HFFc6 (cell line): ENCODE data around the gene CYP27B1. TPM values are rescaled to one million over a fixed set of nuclear protein-coding genes. Genes with fewer than 3 reads are reported as not detected.

Experiments used
- DNase-seq: peaks from one replicate; pipeline ENCODE4 v3.0.0-alpha.2; 2018
- H3K27ac Mint-ChIP-seq: 2 replicates; pipeline ENCODE4 v1.8.0; 2020; ENCODE audit warnings: mild to moderate bottlenecking, mixed read lengths
- H3K27me3 Mint-ChIP-seq: 2 replicates; pipeline ENCODE4 v1.8.0; 2021; ENCODE audit warnings: mild to moderate bottlenecking, moderate library complexity, mixed read lengths; ENCODE audit not compliant: insufficient read depth
- H3K36me3 Mint-ChIP-seq: 2 replicates; pipeline ENCODE4 v1.8.0; 2021; ENCODE audit warnings: low read depth, mixed read lengths
- H3K4me1 Mint-ChIP-seq: 2 replicates; pipeline ENCODE4 v1.8.0; 2020; ENCODE audit warnings: low read depth, mixed read lengths
- H3K4me3 Mint-ChIP-seq: 2 replicates; pipeline ENCODE4 v1.8.0; 2020; ENCODE audit warnings: mild to moderate bottlenecking, moderate library complexity, mixed read lengths
- H3K9me3 Mint-ChIP-seq: 2 replicates; pipeline ENCODE4 v1.8.0; 2020; ENCODE audit warnings: mild to moderate bottlenecking, mixed read lengths
- CTCF ChIP-seq: fragments of 200-600 bp; sonication (generic); IDR thresholded peaks from 2 replicates; pipeline ENCODE4 v1.5.0; 2021; ENCODE audit warnings: antibody characterized with exemption, mild to moderate bottlenecking
- total RNA-seq, 6 experiments: library from RNA; stranded (reverse); fragmentation: NEBNext Ultra II Directional; extraction: Animal tissue kit (Norgen Biotek cat#: 25700); gene quantifications; 2 replicates in 1 of 6; 3 replicates in 5 of 6; pipeline ENCODE4 v1.2.3, GENCODE V29; 2021

CYP27B1 gene
- total RNA-seq, 6 experiments from 2014 or later, result 0.57 to 1.8 (median 0.96) TPM

GRCh38 chr12:57755454-57756372, 11.2 kb downstream of the CYP27B1 start:
- Mint-ChIP-seq H3K27me3 (peaks cover 34% of the 10 kb centered on the region), H3K27ac (no peak overlapping the region), H3K9me3 (no peaks in the 10 kb centered on the region), H3K4me1 (peaks cover 30% of the 10 kb centered on the region), H3K4me3 (peak overlapping the region; percentile 35), H3K36me3 (peaks cover 15% of the 10 kb centered on the region)
- TF ChIP-seq CTCF, result no peak
- no peak for DNase-seq

GRCh38 chr12:57755194-57755453, 11.8 kb downstream of the CYP27B1 start:
- no peak for TF ChIP-seq CTCF
- DNase-seq, result no peak
- H3K27me3 Mint-ChIP-seq, result peaks cover 34% of the 10 kb centered on the region
- H3K27ac Mint-ChIP-seq, result no peak overlapping the region
- no peak overlapping the region for H3K4me3 Mint-ChIP-seq
- no peaks in the 10 kb centered on the region for H3K9me3 Mint-ChIP-seq
- H3K4me1 Mint-ChIP-seq, result peaks cover 36% of the 10 kb centered on the region
- H3K36me3 Mint-ChIP-seq, result peaks cover 21% of the 10 kb centered on the region

GRCh38 chr12:57754411-57755193, 12.3 kb downstream of the CYP27B1 start, which contains the start of gene MARCHF9:
Gene MARCHF9 (plus strand): TSS chr12:57755103. CDS start chr12:57755529, 426 bp downstream.
- Mint-ChIP-seq H3K9me3 (no peaks in the 10 kb centered on the region), H3K27me3 (peaks cover 34% of the 10 kb centered on the region), H3K4me3 (peak within 1 kb of the TSS; percentile 83), H3K4me1 (peaks cover 37% of the 10 kb centered on the region), H3K36me3 (peaks cover 21% of the 10 kb centered on the region), H3K27ac (no peak within 1 kb of the TSS)
- TF ChIP-seq CTCF, result no peak
- DNase-seq, result no peak

GRCh38 chr12:57753756-57754337, 13.0 kb downstream of the CYP27B1 start:
- Mint-ChIP-seq H3K9me3 (no peaks in the 10 kb centered on the region), H3K27me3 (peaks cover 34% of the 10 kb centered on the region), H3K4me3 (peak overlapping the region; percentile 83), H3K27ac (no peak overlapping the region), H3K4me1 (peaks cover 37% of the 10 kb centered on the region), H3K36me3 (peaks cover 21% of the 10 kb centered on the region)
- TF ChIP-seq CTCF, result no peak
- no peak for DNase-seq

GRCh38 chr12:57752668-57753000, 14.2 kb downstream of the CYP27B1 start:
- TF ChIP-seq CTCF, result no peak
- no peak for DNase-seq
- no peaks in the 10 kb centered on the region for H3K9me3 Mint-ChIP-seq
- H3K4me1 Mint-ChIP-seq, result peaks cover 37% of the 10 kb centered on the region
- H3K27ac Mint-ChIP-seq, result peak overlapping the region; percentile 97
- peaks cover 27% of the 10 kb centered on the region for H3K36me3 Mint-ChIP-seq
- H3K27me3 Mint-ChIP-seq, result peaks cover 30% of the 10 kb centered on the region
- peak overlapping the region; percentile 98 for H3K4me3 Mint-ChIP-seq
